ENCODE measurements around the gene LYPLA2.
A peak's percentile ranks its signal among the peaks of the same experiment; 100 is the strongest.
"Not testable (repeated sequence)": the region's sequence is repeated elsewhere in the genome, so short reads cannot be mapped to it uniquely, and the experiment has no call there.

Gene LYPLA2

DNA sequence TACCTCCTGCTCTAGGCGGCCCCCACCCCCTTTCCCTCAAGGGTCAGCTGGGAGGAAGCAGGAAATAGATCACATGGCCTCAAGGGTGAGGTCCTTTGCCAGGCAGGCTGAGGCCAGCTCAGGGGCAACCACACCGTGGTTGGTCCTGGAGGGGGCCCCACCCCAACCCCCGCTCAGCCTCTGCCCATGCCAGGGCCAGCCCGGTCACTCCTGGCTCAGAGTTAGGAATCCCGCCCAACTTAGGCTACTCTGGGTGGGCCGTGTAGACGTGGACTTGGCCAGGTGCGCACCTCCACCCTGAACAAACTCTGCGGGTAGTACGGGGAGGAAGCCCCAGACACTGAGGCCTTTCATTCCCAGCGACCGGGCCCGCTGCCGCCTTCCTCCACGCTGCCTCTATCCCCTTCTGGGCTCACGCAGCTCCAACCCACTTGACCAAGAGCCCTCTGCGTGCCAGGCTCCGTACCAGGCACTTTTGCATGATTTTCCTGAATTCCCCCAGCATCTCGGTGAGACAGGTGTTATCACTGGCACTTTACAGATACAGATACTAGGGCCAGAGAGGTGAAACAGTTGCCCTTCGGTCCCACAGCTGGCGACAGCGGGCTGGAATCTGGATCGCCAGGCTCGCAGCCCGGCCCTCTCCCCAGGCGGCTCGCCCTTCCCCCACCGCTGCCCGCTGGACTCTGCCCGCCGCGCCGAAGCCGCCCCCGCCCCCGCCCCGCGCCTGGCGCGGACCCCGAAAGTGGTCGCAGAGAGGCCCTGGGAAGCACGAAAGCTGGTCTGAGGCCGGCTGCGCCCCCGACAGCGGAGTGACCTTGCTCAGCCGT is 8.8 kb downstream of the LYPLA2 start:
- DNase-seq (ENCODE audit: insufficient read length, low spot score) = peak; percentile 90
- FAIRE-seq = peak; percentile 83

GRCh38 chr1:23800400-23801337 is 9.7 kb downstream of the LYPLA2 start, which contains the start of gene GALE:
Gene GALE (minus strand): TSS chr1:23800754. CDS start chr1:23799007, 1,747 bp downstream.
- DNase-seq (ENCODE audit: insufficient read length, low spot score) (peak; percentile 89), FAIRE-seq (peak; percentile 87)

GRCh38 chr1:23801338-23801748 is 10.4 kb downstream of the LYPLA2 start:
- DNase-seq (ENCODE audit: insufficient read length, low spot score) (no peak), FAIRE-seq (no peak)

GRCh38 chr1:23801876-23802275 is 10.9 kb downstream of the LYPLA2 start:
- FAIRE-seq (no peak), DNase-seq (ENCODE audit: insufficient read length, low spot score) (no peak)

DNA sequence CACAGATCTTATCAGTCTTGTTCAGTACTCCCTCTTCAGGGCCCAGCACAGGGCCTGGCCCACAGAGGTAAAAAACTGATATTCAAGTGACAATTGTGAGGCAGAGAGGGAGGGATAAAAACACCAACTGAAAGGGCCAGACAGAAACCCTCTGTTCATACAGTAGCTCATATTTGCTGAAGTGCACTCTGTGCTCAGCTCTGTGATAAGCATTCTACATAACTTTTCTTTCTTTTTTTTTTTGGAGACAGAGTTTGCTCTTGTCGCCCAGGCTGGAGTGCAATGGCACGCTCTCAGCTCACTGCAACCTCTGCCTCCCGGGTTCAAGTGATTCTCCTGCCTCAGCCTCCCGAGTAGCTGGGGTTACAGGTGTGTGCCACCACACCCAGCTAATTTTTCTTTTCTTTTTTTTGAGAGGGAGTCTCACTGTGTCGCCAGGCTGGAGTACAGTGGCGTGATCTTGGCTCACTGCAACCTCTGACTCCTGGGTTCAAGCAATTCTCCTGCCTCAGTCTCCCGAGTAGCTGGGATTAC is 11.9 kb downstream of the LYPLA2 start:
- not testable (repeated sequence) for FAIRE-seq; DNase-seq (ENCODE audit: insufficient read length, low spot score)

DNA sequence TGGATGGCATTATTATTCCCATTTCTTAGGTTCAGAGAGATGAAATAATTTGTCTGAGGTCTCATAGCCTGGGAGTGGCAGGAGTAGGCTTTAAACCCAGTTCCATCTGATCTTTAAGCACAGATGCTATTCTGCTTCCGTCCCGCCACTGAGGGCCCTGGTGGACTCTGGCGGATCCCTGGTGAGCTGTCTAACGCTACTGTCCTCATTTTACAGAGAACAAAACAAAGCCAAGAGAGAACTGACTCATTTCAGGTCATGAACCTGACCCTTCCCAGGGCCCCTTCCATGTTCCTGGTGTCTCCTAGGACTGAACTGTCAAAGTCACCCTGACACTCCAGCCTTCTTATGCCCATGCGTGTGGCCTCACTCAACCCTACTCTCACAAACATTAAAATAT is 12.7 kb downstream of the LYPLA2 start:
- FAIRE-seq (no peak), DNase-seq (ENCODE audit: insufficient read length, low spot score) (no peak)

DNA sequence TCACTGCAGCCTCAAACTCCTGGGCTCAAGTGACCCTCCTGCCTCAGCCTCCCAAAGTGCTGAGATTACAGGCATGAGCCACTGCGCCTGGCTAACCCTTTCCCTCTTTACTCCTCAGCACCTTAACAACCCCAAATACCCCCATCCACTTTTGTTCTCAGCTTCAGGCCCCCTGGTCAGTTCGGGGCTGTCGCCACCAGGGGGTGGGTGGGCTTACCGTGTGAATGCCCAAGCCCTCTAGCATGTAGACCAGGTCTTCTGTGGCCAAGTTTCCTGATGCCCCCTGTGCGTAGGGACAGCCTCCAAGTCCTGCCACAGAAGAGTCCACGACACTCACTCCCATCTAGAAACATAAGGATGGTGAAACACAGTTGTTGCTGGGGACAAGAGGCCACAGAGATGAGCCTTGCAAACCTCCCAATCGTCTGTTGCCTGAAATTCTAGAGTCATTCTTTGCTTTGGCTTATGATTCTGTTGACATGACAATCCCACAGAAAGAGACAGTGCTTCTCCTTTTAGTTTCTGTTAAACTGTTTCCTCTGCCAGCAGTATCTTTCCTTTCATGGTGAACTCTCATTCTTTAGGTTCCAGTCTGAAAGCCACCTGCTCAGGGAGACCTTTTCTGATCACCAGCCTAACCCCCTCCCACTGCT is 13.4 kb downstream of the LYPLA2 start:
- FAIRE-seq (no peak), DNase-seq (ENCODE audit: insufficient read length, low spot score) (no peak)

DNA sequence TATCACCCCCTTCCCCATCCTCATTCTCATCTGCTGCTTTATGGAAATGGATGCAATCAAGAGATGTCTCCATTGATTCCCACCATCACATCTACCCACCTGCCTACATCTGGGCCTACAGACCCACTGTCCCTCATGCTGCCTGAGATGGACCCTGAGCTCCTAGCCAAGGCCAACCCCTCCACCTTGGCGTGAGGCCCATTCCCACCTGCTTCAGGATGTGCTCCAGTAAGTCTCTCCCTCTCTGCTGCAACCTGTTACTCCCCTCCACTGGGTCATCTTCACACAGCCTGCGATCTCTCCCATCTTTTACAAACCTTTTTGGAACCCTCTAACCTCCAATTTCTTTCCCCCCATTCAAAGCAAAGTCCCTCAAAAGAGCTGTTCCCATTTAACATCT is 14.1 kb downstream of the LYPLA2 start:
- FAIRE-seq (no peak), DNase-seq (ENCODE audit: insufficient read length, low spot score) (no peak)

DNA sequence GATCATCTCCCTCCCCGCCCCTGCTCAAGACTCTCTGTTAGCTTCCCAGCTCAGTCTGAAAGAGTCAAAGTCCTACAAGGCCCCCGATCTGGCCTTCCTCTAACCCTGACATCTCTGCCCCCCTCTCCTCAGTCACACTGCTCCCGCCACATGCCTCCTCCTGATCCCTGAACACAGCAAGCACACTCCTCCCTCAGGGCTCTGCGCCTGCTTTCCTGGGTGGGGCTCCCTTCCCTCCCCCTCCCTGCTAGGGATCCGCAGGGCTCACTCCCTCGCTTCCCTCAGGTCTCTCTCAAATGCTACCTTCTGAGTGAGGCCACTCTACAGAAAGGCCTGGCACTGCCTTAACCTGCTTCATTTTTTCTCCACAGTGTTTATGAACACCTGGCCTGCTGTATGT is 15.3 kb downstream of the LYPLA2 start:
- DNase-seq (ENCODE audit: insufficient read length, low spot score) (no peak), FAIRE-seq (no peak)

DNA sequence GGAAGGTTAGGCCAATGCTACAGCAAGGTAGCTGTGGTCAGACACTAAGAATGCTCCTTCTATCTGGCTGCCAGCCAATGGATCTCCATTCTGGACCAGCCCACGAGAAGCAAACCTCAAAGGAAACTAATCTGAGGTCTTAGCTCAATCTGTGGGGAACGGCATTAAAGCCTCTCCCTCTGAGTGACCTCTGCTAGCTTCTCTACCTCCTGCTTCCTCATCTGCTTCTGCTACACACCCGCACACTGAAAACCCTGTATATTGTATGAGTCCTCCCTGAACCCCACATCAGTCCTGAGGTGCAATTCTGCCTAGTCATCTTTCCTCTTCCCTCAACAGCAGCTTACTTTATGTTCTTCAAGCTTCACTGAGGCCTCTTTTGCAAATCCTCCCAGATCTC is 16.5 kb downstream of the LYPLA2 start:
- no peak for FAIRE-seq
- DNase-seq (ENCODE audit: insufficient read length, low spot score) = no peak

- no peak for FAIRE-seq
- peak; percentile 64 for DNase-seq (ENCODE audit: insufficient read length, low spot score)
Observed at GRCh38 chr1:23809751-23810171, 18.8 kb downstream of the LYPLA2 start.

DNA sequence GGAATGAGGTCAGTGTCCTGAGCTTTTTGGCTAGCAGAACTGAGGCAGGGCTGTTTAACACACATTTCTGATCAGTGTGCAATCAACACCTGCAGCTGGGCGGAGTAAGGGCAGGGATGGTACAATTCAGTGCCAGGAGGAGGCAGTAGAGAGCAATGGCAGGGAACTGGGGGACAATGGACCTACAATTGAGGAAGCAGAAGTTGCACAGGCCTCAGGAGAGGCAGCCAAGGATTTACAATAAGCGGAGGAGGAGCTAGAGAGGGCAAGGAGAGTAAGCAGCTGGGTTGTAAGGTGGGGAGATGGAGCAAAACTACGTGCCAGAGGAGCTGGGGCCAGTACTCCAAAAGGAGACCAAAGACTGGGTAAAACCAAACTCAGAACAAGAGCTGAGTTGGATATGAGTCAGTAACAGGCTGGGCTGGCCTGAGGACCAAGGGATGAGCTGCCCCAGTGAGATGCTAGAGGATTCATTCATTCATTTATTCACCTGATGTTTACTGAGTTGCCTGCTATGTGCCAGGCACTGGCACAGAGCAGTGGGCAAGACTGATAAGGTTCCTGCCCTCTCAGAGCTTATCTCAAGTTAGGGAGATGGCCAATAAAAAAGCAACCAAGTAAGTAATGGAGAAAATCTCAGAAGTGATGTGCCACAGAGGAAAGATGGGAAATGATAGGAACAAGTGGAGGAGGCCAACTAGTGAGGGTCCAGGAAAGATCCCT is 20.0 kb downstream of the LYPLA2 start:
- FAIRE-seq = peak; percentile 4
- no peak for DNase-seq (ENCODE audit: insufficient read length, low spot score)

GRCh38 chr1:23814016-23814415 is 23.1 kb downstream of the LYPLA2 start:
- FAIRE-seq (no peak), DNase-seq (ENCODE audit: insufficient read length, low spot score) (no peak)

GRCh38 chr1:23816361-23816760 is 25.4 kb downstream of the LYPLA2 start:
- DNase-seq (ENCODE audit: insufficient read length, low spot score) (no peak), FAIRE-seq (no peak)

DNA sequence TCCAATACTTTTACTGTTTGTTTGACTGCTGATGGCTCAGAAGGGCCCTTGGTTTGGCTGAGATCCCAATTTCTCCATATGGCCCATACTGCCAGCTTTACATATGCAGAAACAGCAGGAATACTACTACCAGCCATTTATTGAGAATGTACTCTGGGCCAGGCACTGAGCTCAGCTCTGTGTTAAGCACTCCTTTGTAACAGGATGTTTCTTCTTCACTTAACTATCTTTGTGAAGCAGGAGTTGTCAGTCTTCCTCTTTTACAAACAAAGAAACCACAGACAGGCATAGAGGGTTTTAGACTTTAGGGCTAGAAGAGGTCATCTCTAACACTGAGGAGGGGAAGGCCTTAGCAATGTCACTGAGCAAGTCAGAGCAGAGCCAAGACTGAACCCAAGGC is 26.0 kb downstream of the LYPLA2 start:
- FAIRE-seq = no peak

DNA sequence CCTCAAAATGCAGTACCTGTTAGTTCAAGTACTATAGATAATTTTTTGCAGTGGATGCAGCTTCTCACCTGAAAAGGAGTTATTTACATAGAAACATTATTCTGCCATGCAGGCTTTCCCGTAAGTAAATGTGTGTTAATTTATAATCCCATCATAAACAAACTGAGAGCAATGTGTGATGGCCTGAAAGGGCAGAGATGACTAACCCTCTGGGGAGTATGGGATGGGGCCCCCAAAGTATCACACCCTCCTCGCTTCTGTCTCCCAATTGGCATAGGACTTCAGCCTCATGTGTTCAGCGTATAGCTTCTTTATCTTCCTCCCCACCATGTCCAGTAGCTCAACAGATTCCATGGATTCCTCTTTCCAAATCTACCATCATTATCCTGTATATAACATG is 26.7 kb downstream of the LYPLA2 start:
- no peak for DNase-seq (ENCODE audit: insufficient read length, low spot score)
- FAIRE-seq = no peak

More for the DNA sequence above, 26.0 kb downstream of the LYPLA2 start:
- no peak for DNase-seq (ENCODE audit: insufficient read length, low spot score)

GRCh38 chr1:23823767-23824166 is 32.8 kb downstream of the LYPLA2 start:
- FAIRE-seq = no peak

DNA sequence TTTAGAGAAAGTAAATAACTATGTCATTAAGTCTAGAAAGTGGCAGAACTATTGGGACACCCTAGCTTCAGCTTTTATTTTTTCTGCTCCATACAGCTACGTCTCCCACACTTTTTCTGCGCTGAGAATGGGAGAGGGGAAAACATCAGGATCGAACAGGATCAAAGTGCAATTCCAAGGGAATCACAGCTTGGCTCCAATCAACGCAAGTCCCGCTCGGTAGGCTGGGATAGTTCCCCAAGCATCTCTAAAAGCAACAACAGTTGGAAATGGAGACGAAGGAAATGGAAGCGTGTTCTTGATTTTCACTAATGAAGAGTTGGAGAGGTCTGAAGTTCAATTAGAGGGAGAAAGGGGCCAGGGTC is 33.7 kb downstream of the LYPLA2 start:
- DNase-seq (ENCODE audit: insufficient read length, low spot score) (no peak), FAIRE-seq (no peak)

More at GRCh38 chr1:23823767-23824166, 32.8 kb downstream of the LYPLA2 start:
- DNase-seq (ENCODE audit: insufficient read length, low spot score) = no peak

DNA sequence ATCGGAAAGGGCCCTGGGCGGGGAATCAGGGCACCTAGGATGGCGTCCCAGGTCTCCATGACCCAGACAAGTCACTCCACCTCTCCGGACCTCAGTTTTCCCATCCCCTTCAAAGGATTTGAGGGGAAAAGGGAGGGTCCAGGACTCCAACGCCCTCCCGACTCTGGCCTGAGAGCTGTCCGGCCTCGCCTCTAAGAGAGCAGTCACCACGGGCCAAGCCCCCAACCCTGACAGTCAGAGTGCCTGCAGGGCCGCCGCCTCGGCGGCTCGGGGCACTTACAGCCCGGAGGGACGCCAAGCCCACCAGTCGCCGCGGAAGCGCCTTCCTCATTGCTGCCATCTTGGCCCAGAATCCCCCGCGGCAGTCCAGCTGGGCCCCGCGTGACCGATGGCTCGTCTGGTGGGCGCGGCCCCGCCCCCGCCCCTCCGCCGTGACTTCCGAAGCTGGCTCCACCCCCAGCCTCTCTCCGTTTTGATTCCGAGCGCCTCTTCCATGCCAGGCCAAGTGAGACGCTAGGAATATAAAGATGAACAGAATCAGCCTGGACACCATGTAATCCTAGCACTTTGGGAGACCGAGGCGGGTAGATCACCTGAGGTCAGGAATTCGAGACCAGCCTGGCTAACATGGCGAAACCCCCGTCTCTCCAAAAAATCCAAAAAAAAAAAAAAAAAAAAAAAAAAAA is 34.3 kb downstream of the LYPLA2 start, which contains the start of gene HMGCL:
Gene HMGCL, minus strand, starts transcription at position 354 of the 686 bp plus-strand sequence. Its CDS starts 14 bp downstream, at position 340.
- FAIRE-seq = peak; percentile 89
- peak; percentile 86 for DNase-seq (ENCODE audit: insufficient read length, low spot score)

Data from HTR-8/SVneo (cell line).